H9 (cell line): Measurements from ENCODE around the gene CHRNA9. TPM values are rescaled to one million over a fixed set of nuclear protein-coding genes. Genes with fewer than 3 reads are reported as not detected.

Experiments used
- DNase-seq: peaks from one replicate; pipeline ENCODE4 v3.0.0-alpha.2; 2017
- H2AFZ ChIP-seq: one replicate; pipeline ENCODE4 v1.6.1; 2013; ENCODE audit warnings: mild to moderate bottlenecking, low read length, control low read depth, moderate library complexity
- H2AK5ac ChIP-seq: 2 replicates; pipeline ENCODE4 v1.6.1; 2013; ENCODE audit warnings: low read length, control low read depth, mixed read lengths; ENCODE audit not compliant: insufficient read length
- H2BK120ac ChIP-seq: one replicate; pipeline ENCODE4 v1.6.1; 2013; ENCODE audit warnings: low read depth, mild to moderate bottlenecking, low read length, control low read depth, inconsistent platforms; ENCODE audit not compliant: poor library complexity, severe bottlenecking
- H2BK12ac ChIP-seq: 2 replicates; pipeline ENCODE4 v1.6.1; 2013; ENCODE audit warnings: low read length, control low read depth, mixed read lengths, low read depth; ENCODE audit not compliant: insufficient read length
- H2BK15ac ChIP-seq: 2 replicates; pipeline ENCODE4 v1.6.1; 2013; ENCODE audit warnings: low read depth, low read length, control low read depth
- H2BK20ac ChIP-seq: one replicate; pipeline ENCODE4 v1.6.1; 2013; ENCODE audit warnings: low read depth, mild to moderate bottlenecking, low read length, control low read depth, inconsistent platforms; ENCODE audit not compliant: poor library complexity, severe bottlenecking
- H2BK5ac ChIP-seq: 2 replicates; pipeline ENCODE4 v1.6.1; 2013; ENCODE audit warnings: low read length, control low read depth, mixed read lengths; ENCODE audit not compliant: insufficient read length
- H3K14ac ChIP-seq: 2 replicates; pipeline ENCODE4 v1.6.1; 2013; ENCODE audit warnings: low read length, control low read depth; ENCODE audit not compliant: insufficient read depth
- H3K18ac ChIP-seq: 2 replicates; pipeline ENCODE4 v1.6.1; 2013; ENCODE audit warnings: low read depth, mild to moderate bottlenecking, mixed read lengths, low read length, control low read depth; ENCODE audit not compliant: insufficient read length
- H3K23ac ChIP-seq: 2 replicates; pipeline ENCODE4 v1.6.1; 2013; ENCODE audit warnings: low read length, control low read depth, mixed read lengths, low read depth; ENCODE audit not compliant: insufficient read length
- H3K23me2 ChIP-seq: 2 replicates; pipeline ENCODE4 v1.6.1; 2013; ENCODE audit warnings: low read depth, mild to moderate bottlenecking, mixed read lengths, low read length, control low read depth; ENCODE audit not compliant: insufficient read length, poor library complexity, severe bottlenecking
- H3K27ac ChIP-seq: 2 replicates; pipeline ENCODE4 v1.5.1; 2013; ENCODE audit warnings: low read length, control low read depth, mixed read lengths, low read depth; ENCODE audit not compliant: insufficient read length
- H3K27me3 ChIP-seq: 2 replicates; pipeline ENCODE4 v1.6.1; 2013; ENCODE audit warnings: low read length, control low read depth, inconsistent platforms; ENCODE audit not compliant: insufficient read depth
- H3K4ac ChIP-seq: 2 replicates; pipeline ENCODE4 v1.6.1; 2013; ENCODE audit warnings: low read depth, mild to moderate bottlenecking, control low read depth, inconsistent platforms, low read length, moderate library complexity
- H3K4me1 ChIP-seq: 2 replicates; pipeline ENCODE4 v1.6.1; 2013; ENCODE audit warnings: low read length, control low read depth, inconsistent platforms; ENCODE audit not compliant: insufficient read depth
- H3K4me2 ChIP-seq: 2 replicates; pipeline ENCODE4 v1.6.1; 2013; ENCODE audit warnings: low read length, control low read depth, mixed read lengths; ENCODE audit not compliant: insufficient read length, insufficient read depth
- H3K56ac ChIP-seq: 2 replicates; pipeline ENCODE4 v1.6.1; 2013; ENCODE audit warnings: low read depth, mild to moderate bottlenecking, mixed read lengths, low read length, control low read depth; ENCODE audit not compliant: insufficient read length
- H3K79me1 ChIP-seq: 2 replicates; pipeline ENCODE4 v1.6.1; 2013; ENCODE audit warnings: low read depth, mild to moderate bottlenecking, moderate library complexity, low read length, control low read depth, inconsistent platforms; ENCODE audit not compliant: insufficient read depth, poor library complexity, severe bottlenecking
- H3K79me2 ChIP-seq: 2 replicates; pipeline ENCODE4 v1.6.1; 2013; ENCODE audit warnings: low read length, control low read depth, inconsistent platforms; ENCODE audit not compliant: insufficient read depth
- H3K9ac ChIP-seq: 2 replicates; pipeline ENCODE4 v1.6.1; 2013; ENCODE audit warnings: low read length, control low read depth, mixed read lengths; ENCODE audit not compliant: insufficient read length; ENCODE audit errors: extremely low read depth
- H3K9me3 ChIP-seq: one replicate; pipeline ENCODE4 v1.6.1; 2013; ENCODE audit warnings: low read depth, low read length, inconsistent platforms; ENCODE audit not compliant: control insufficient read depth
- H3T11ph ChIP-seq: one replicate; pipeline ENCODE4 v1.6.1; 2013; ENCODE audit warnings: mild to moderate bottlenecking, low read length, control low read depth, inconsistent platforms
- H4K20me1 ChIP-seq: one replicate; pipeline ENCODE4 v1.6.1; 2013; ENCODE audit not compliant: control insufficient read depth, insufficient read length, insufficient read depth
- H4K5ac ChIP-seq: 2 replicates; pipeline ENCODE4 v1.6.1; 2013; ENCODE audit warnings: low read depth, mild to moderate bottlenecking, mixed read lengths, low read length, control low read depth; ENCODE audit not compliant: insufficient read length
- H4K8ac ChIP-seq: replicated peaks from 2 replicates; pipeline ENCODE4 v1.6.1; 2013; ENCODE audit warnings: low read length, control low read depth, mixed read lengths, low read depth; ENCODE audit not compliant: insufficient read length
- H4K91ac ChIP-seq: 2 replicates; pipeline ENCODE4 v1.6.1; 2013; ENCODE audit warnings: low read depth, mild to moderate bottlenecking, moderate library complexity, mixed read lengths, low read length, control low read depth; ENCODE audit not compliant: insufficient read length
- H3K27ac Mint-ChIP-seq, 3 experiments: 2 replicates in 2 of 3; 3 replicates in 1 of 3; pipeline ENCODE4 v1.8.0; 2020 to 2021; ENCODE audit warnings: mixed read lengths in 3 of 3, mild to moderate bottlenecking in 1 of 3, moderate library complexity in 1 of 3
- H3K27me3 Mint-ChIP-seq: 2 replicates; pipeline ENCODE4 v1.8.0; 2021; ENCODE audit warnings: low read depth, mild to moderate bottlenecking, moderate library complexity, mixed read lengths
- H3K36me3 Mint-ChIP-seq, 3 experiments: 2 replicates in 2 of 3; 3 replicates in 1 of 3; pipeline ENCODE4 v1.8.0; 2020 to 2021; ENCODE audit warnings: low read depth in 3 of 3, mixed read lengths in 3 of 3; ENCODE audit not compliant: insufficient read depth in 1 of 3
- H3K4me1 Mint-ChIP-seq, 2 experiments: 2 replicates each; pipeline ENCODE4 v1.8.0; 2020; ENCODE audit warnings: mixed read lengths in 2 of 2
- H3K4me3 Mint-ChIP-seq, 2 experiments: 2 replicates in 1 of 2; 3 replicates in 1 of 2; pipeline ENCODE4 v1.8.0; 2020 to 2021; ENCODE audit warnings: mild to moderate bottlenecking in 2 of 2, mixed read lengths in 2 of 2, moderate library complexity in 1 of 2
- H3K9me3 Mint-ChIP-seq, 2 experiments: 2 replicates in 1 of 2; 3 replicates in 1 of 2; pipeline ENCODE4 v1.8.0; 2020; ENCODE audit warnings: mild to moderate bottlenecking in 2 of 2, mixed read lengths in 2 of 2, moderate library complexity in 1 of 2
- WGBS: extraction: QIAGEN DNeasy Blood & Tissue Kit; methylation state at CpG from one replicate; pipeline ENCODE4 v1.1.7; 2013; ENCODE audit warnings: missing lambda C conversion rate, low lambda C conversion rate, mixed read lengths; ENCODE audit not compliant: insufficient read length; ENCODE audit errors: extremely low coverage; 5-methylcytosine and 5-hydroxymethylcytosine counted together
- total RNA-seq: library from RNA; stranded (reverse); gene quantifications from 2 replicates; pipeline ENCODE4 v1.2.1, GENCODE V29; 2021
- TF ChIP-seq, protein P1 (sequence below): fragments of 200-600 bp; sonication (generic); conservative IDR thresholded peaks from 3 replicates; pipeline ENCODE4 v1.8.0; 2021; ENCODE audit warnings: antibody characterized with exemption, mild to moderate bottlenecking

The CHRNA9 gene
- total RNA-seq, 1 experiment from 2014 or later, result 1.2 TPM

DNA sequence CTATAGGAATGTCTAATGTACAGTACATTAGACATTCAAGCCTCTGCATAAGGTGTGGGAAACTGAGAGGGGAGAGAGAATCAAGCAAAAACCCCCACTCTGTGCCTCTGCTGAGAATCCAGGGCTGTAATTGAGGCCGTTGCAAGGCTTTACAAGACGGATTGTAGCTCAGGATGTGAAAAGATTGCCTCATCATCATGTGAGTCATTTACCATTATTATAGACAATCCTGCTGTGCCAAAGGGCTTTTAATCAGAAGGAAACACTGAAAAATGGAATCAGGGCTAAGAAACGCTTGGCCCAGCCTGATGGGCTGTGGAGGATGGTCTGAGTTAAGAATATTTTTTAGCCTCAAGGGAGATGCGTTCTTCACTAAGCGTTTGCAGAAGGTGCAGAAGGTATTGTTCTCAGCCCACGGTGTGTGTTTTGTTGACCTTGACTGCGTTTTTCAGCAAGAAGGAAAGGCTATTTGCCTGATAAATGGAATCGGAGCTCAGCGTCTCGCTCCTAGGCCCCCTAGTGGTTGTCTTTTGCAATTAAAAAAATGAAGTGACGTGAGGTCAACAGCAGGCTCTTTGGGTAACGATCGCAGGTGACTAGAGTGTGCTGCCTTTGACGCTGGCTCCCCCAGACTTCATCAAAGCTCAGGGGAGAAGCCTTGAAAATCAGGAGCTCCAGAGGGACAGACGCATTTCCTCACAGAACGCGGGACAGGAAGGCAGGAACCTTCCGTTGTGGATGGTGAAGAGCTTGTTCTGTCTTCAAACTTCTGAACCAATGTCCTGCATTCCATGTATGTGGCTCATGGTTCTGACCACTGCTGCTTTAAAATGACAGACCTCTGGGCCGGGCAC, 18.1 kb upstream of the CHRNA9 start:
- peak overlapping the region in 2 of 3 experiments; percentile 13 to 37; a peak in 3 of 7 replicates for H3K27ac Mint-ChIP-seq
- Histone ChIP-seq H3K23ac (no peak overlapping the region), H3K14ac (peak overlapping the region; percentile 70; the same call in 1 of the 2 replicates), H3K27ac (peak overlapping the region; percentile 28), H2AK5ac (no peak overlapping the region), H2BK15ac (no peak overlapping the region), H2AFZ (peak overlapping the region; percentile 99), H3K79me2 (no peaks in the 10 kb centered on the region), H3T11ph (no peak overlapping the region), H2BK120ac (no peak overlapping the region), H3K56ac (no peak overlapping the region), H3K9me3 (no peaks in the 10 kb centered on the region), H4K91ac (no peak overlapping the region), H3K18ac (no peak overlapping the region), H3K9ac (peak overlapping the region; percentile 30), H4K8ac (no peak overlapping the region), H3K4me1 (peaks cover 4% of the 10 kb centered on the region; the same call in 1 of the 2 replicates), H4K5ac (no peak overlapping the region), H2BK5ac (no peak overlapping the region), H3K79me1 (no peaks in the 10 kb centered on the region), H3K23me2 (no peaks in the 10 kb centered on the region), H4K20me1 (no peaks in the 10 kb centered on the region), H3K4me2 (peak overlapping the region; percentile 31), H3K4ac (no peak overlapping the region), H3K27me3 (no peaks in the 10 kb centered on the region), H2BK20ac (no peak overlapping the region), H2BK12ac (peak overlapping the region; percentile 46)
- no peaks in the 10 kb centered on the region for H3K36me3 Mint-ChIP-seq
- no CpG with 5 or more reads among the region's 19 CpGs for WGBS
- peak overlapping the region; percentile 6 to 14; a peak in 2 of 5 replicates for H3K4me3 Mint-ChIP-seq
- peak; percentile 83 for DNase-seq
- H3K4me1 Mint-ChIP-seq, result peaks cover 31 to 33% of the 10 kb centered on the region in 2 experiments
- H3K9me3 Mint-ChIP-seq, result no peaks in the 10 kb centered on the region; a peak in 1 of 5 replicates
- H3K27me3 Mint-ChIP-seq, result peaks cover 3% of the 10 kb centered on the region; the same call in 1 of the 2 replicates
- TF ChIP-seq, protein P1, sequence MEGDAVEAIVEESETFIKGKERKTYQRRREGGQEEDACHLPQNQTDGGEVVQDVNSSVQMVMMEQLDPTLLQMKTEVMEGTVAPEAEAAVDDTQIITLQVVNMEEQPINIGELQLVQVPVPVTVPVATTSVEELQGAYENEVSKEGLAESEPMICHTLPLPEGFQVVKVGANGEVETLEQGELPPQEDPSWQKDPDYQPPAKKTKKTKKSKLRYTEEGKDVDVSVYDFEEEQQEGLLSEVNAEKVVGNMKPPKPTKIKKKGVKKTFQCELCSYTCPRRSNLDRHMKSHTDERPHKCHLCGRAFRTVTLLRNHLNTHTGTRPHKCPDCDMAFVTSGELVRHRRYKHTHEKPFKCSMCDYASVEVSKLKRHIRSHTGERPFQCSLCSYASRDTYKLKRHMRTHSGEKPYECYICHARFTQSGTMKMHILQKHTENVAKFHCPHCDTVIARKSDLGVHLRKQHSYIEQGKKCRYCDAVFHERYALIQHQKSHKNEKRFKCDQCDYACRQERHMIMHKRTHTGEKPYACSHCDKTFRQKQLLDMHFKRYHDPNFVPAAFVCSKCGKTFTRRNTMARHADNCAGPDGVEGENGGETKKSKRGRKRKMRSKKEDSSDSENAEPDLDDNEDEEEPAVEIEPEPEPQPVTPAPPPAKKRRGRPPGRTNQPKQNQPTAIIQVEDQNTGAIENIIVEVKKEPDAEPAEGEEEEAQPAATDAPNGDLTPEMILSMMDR, result peak; percentile 89
